DOHH2 (cell line): ENCODE results near the gene POLR2J.
"Not testable (repeated sequence)": the region's sequence is repeated elsewhere in the genome, so short reads cannot be mapped to it uniquely, and the experiment has no call there.

Source experiments
- CTCF ChIP-seq: fragments of 200-600 bp; sonication (generic); IDR thresholded peaks from one replicate; pipeline ENCODE4 v1.5.1; 2014; ENCODE audit warnings: antibody characterized with exemption, mild to moderate bottlenecking, low read depth, low read length; ENCODE audit not compliant: poor library complexity, severe bottlenecking
- EZH2phosphoT487 ChIP-seq: fragments of 200-600 bp; sonication (generic); IDR thresholded peaks from 2 replicates; pipeline ENCODE4 v1.6.1; 2017; ENCODE audit warnings: borderline replicate concordance, mild to moderate bottlenecking, antibody characterized with exemption, low read length, moderate library complexity, mixed read lengths

GRCh38 chr7:102484317-102484716 lies 5.6 kb upstream of the POLR2J start:
- not testable (repeated sequence) for TF ChIP-seq CTCF, EZH2phosphoT487
